Stimulated activated naive CD8-positive, alpha-beta T cell treated with anti-CD3 and anti-CD28 coated beads, Interleukin-15, amount 100 ng/mL, for 72 hours (primary cell): ENCODE results near the gene NT5DC2.
"Not testable (repeated sequence)": the region's sequence is repeated elsewhere in the genome, so short reads cannot be mapped to it uniquely, and the experiment has no call there.

Experiments
- ATAC-seq: fragments of 150-1000 bp; cut with Tn5 transposase; 2 replicates; pipeline ENCODE4 v1.10.0; 2021; ENCODE audit warnings: mild to moderate bottlenecking, moderate library complexity
- DNase-seq, 2 donors: peaks; one replicate each; pipeline ENCODE4 v3.0.0; 2021 to 2022
- H3K27ac Mint-ChIP-seq, 2 donors: one replicate each; pipeline ENCODE4 v1.8.0; 2022; ENCODE audit warnings: mild to moderate bottlenecking in 2 of 2, mixed read lengths in 2 of 2, moderate library complexity in 2 of 2
- H3K27me3 Mint-ChIP-seq: one replicate; pipeline ENCODE4 v1.8.0; 2022; ENCODE audit warnings: mixed read lengths
- H3K4me1 Mint-ChIP-seq: one replicate; pipeline ENCODE4 v1.8.0; 2022; ENCODE audit warnings: mild to moderate bottlenecking, mixed read lengths
- H3K4me3 Mint-ChIP-seq, 2 donors: one replicate each; pipeline ENCODE4 v1.8.0; 2022; ENCODE audit warnings: mild to moderate bottlenecking in 2 of 2, mixed read lengths in 2 of 2, moderate library complexity in 1 of 2
- H3K9me3 Mint-ChIP-seq, 2 donors: one replicate each; pipeline ENCODE4 v1.8.0; 2022; ENCODE audit warnings: mixed read lengths in 2 of 2

The NT5DC2 gene

GRCh38 chr3:52530918-52531826, 2.5 kb downstream of the NT5DC2 start:
- no peaks in the 10 kb centered on the region for H3K9me3 Mint-ChIP-seq

GRCh38 chr3:52529376-52530333, 4.0 kb downstream of the NT5DC2 start:
- Mint-ChIP-seq H3K27me3 (no peaks in the 10 kb centered on the region), H3K27ac (peak overlapping the region in 1 of 2 donors; percentile 64), H3K4me1 (peaks cover 20% of the 10 kb centered on the region), H3K9me3 (no peaks in the 10 kb centered on the region), H3K4me3 (no peak overlapping the region)
- DNase-seq (no peak), ATAC-seq (no peak)

More at GRCh38 chr3:52530918-52531826, 2.5 kb downstream of the NT5DC2 start:
- ATAC-seq (no peak), DNase-seq (no peak)
- H3K4me1 Mint-ChIP-seq = peaks cover 33% of the 10 kb centered on the region
- H3K4me3 Mint-ChIP-seq = no peak overlapping the region
- H3K27me3 Mint-ChIP-seq = no peaks in the 10 kb centered on the region
- H3K27ac Mint-ChIP-seq = no peak overlapping the region

GRCh38 chr3:52528586-52529375, 4.9 kb downstream of the NT5DC2 start:
- no peak overlapping the region for H3K4me3 Mint-ChIP-seq
- no peak overlapping the region for H3K27ac Mint-ChIP-seq
- H3K27me3 Mint-ChIP-seq = no peaks in the 10 kb centered on the region
- H3K9me3 Mint-ChIP-seq = no peaks in the 10 kb centered on the region
- peaks cover 12% of the 10 kb centered on the region for H3K4me1 Mint-ChIP-seq
- no peak for ATAC-seq
- no peak for DNase-seq

GRCh38 chr3:52527732-52528585, 5.7 kb downstream of the NT5DC2 start:
- DNase-seq = no peak
- Mint-ChIP-seq H3K4me1 (peaks cover 12% of the 10 kb centered on the region), H3K27ac (no peak overlapping the region)

GRCh38 chr3:52527039-52527731, 6.5 kb downstream of the NT5DC2 start:
- no peak for DNase-seq
- ATAC-seq = no peak
- H3K27me3 Mint-ChIP-seq = no peaks in the 10 kb centered on the region
- H3K9me3 Mint-ChIP-seq = no peaks in the 10 kb centered on the region
- H3K27ac Mint-ChIP-seq = no peak overlapping the region
- no peak overlapping the region for H3K4me3 Mint-ChIP-seq
- peaks cover 5% of the 10 kb centered on the region for H3K4me1 Mint-ChIP-seq

More at GRCh38 chr3:52527732-52528585, 5.7 kb downstream of the NT5DC2 start:
- Mint-ChIP-seq H3K27me3 (no peaks in the 10 kb centered on the region), H3K9me3 (no peaks in the 10 kb centered on the region), H3K4me3 (no peak overlapping the region)
- no peak for ATAC-seq

- not testable (repeated sequence) for DNase-seq
These were observed 7.0 kb downstream of the NT5DC2 start for GRCh38 chr3:52526671-52527038.

GRCh38 chr3:52525680-52526561, 7.7 kb downstream of the NT5DC2 start:
- H3K27ac Mint-ChIP-seq = no peak overlapping the region

More at GRCh38 chr3:52526671-52527038, 7.0 kb downstream of the NT5DC2 start:
- not testable (repeated sequence) for H3K4me3 Mint-ChIP-seq, H3K27me3 Mint-ChIP-seq, H3K4me1 Mint-ChIP-seq, H3K9me3 Mint-ChIP-seq, ATAC-seq, H3K27ac Mint-ChIP-seq

GRCh38 chr3:52524752-52525679, 8.6 kb downstream of the NT5DC2 start:
- Mint-ChIP-seq H3K9me3 (no peaks in the 10 kb centered on the region), H3K4me1 (no peaks in the 10 kb centered on the region), H3K27ac (no peak overlapping the region), H3K4me3 (no peak overlapping the region), H3K27me3 (no peaks in the 10 kb centered on the region)
- DNase-seq (no peak), ATAC-seq (no peak)

More at GRCh38 chr3:52525680-52526561, 7.7 kb downstream of the NT5DC2 start:
- ATAC-seq (no peak), DNase-seq (no peak)
- no peak overlapping the region for H3K4me3 Mint-ChIP-seq
- H3K9me3 Mint-ChIP-seq = no peaks in the 10 kb centered on the region
- H3K27me3 Mint-ChIP-seq = no peaks in the 10 kb centered on the region
- H3K4me1 Mint-ChIP-seq = no peaks in the 10 kb centered on the region

GRCh38 chr3:52524258-52524751, 9.4 kb downstream of the NT5DC2 start:
- Mint-ChIP-seq H3K27me3 (no peaks in the 10 kb centered on the region), H3K27ac (no peak overlapping the region), H3K9me3 (no peaks in the 10 kb centered on the region), H3K4me1 (no peaks in the 10 kb centered on the region), H3K4me3 (no peak overlapping the region)
- ATAC-seq = no peak
- DNase-seq = no peak

GRCh38 chr3:52523386-52524257, 10.0 kb downstream of the NT5DC2 start:
- Mint-ChIP-seq H3K4me3 (no peak overlapping the region), H3K4me1 (no peaks in the 10 kb centered on the region), H3K9me3 (no peaks in the 10 kb centered on the region), H3K27me3 (no peaks in the 10 kb centered on the region), H3K27ac (peak overlapping the region in 1 of 2 donors; percentile 63)
- DNase-seq = no peak
- ATAC-seq = no peak

GRCh38 chr3:52522651-52523251, 10.9 kb downstream of the NT5DC2 start:
- Mint-ChIP-seq H3K27ac (no peak overlapping the region), H3K9me3 (no peaks in the 10 kb centered on the region), H3K4me1 (no peaks in the 10 kb centered on the region), H3K4me3 (no peak overlapping the region), H3K27me3 (no peaks in the 10 kb centered on the region)
- no peak for DNase-seq
- no peak for ATAC-seq
